GM19452 (cell line): ENCODE measurements around the gene FNBP1.
"Not testable (repeated sequence)": the region's sequence is repeated elsewhere in the genome, so short reads cannot be mapped to it uniquely, and the experiment has no call there.

Experiments
- ATAC-seq: cut with Tn5 transposase; IDR thresholded peaks from one replicate; pipeline ENCODE4 v1.9.1; 2021; ENCODE audit not compliant: unreplicated experiment

Gene FNBP1

GRCh38 chr9:129895376-129896268 is 147.4 kb downstream of the FNBP1 start:
- ATAC-seq = no peak

GRCh38 chr9:129894120-129894823 is 148.7 kb downstream of the FNBP1 start:
- ATAC-seq = no peak

- ATAC-seq = no peak
These were observed 151.4 kb downstream of the FNBP1 start for GRCh38 chr9:129891569-129891968.

GRCh38 chr9:129890718-129891299 is 152.2 kb downstream of the FNBP1 start:
- ATAC-seq = not testable (repeated sequence)

- no peak for ATAC-seq
These were observed 152.9 kb downstream of the FNBP1 start for GRCh38 chr9:129889941-129890717.

GRCh38 chr9:129889122-129889940 is 153.7 kb downstream of the FNBP1 start:
- ATAC-seq = no peak

GRCh38 chr9:129888293-129889121 is 154.5 kb downstream of the FNBP1 start:
- peak; percentile 55 for ATAC-seq

GRCh38 chr9:129887334-129888292 is 155.4 kb downstream of the FNBP1 start:
- no peak for ATAC-seq

GRCh38 chr9:129886226-129887174 is 156.5 kb downstream of the FNBP1 start:
- ATAC-seq = no peak

- peak; percentile 32 for ATAC-seq
These were observed 157.3 kb downstream of the FNBP1 start for GRCh38 chr9:129885670-129886106.

- ATAC-seq = no peak
These were observed 157.8 kb downstream of the FNBP1 start for GRCh38 chr9:129885018-129885669.

- ATAC-seq = peak; percentile 38
These were observed 158.6 kb downstream of the FNBP1 start for GRCh38 chr9:129884220-129885017.

- no peak for ATAC-seq
These were observed 161.3 kb downstream of the FNBP1 start for GRCh38 chr9:129881547-129882324.

GRCh38 chr9:129880654-129881546 is 162.1 kb downstream of the FNBP1 start:
- no peak for ATAC-seq
